HG02938 (cell line): Measurements from ENCODE around the gene SLC9C2.
"Not testable (repeated sequence)": the region's sequence is repeated elsewhere in the genome, so short reads cannot be mapped to it uniquely, and the experiment has no call there.

ENCODE experiments used
- ATAC-seq: cut with Tn5 transposase; IDR thresholded peaks from one replicate; pipeline ENCODE4 v1.9.1; 2021; ENCODE audit warnings: mild to moderate bottlenecking, moderate library complexity; ENCODE audit not compliant: unreplicated experiment

SLC9C2 gene

GRCh38 chr1:173590557-173590956 is 12.3 kb downstream of the SLC9C2 start:
- ATAC-seq = no peak

GRCh38 chr1:173581383-173582079 is 21.3 kb downstream of the SLC9C2 start:
- ATAC-seq = no peak

GRCh38 chr1:173580658-173581057 is 22.2 kb downstream of the SLC9C2 start:
- ATAC-seq = no peak

GRCh38 chr1:173580071-173580470 is 22.8 kb downstream of the SLC9C2 start:
- no peak for ATAC-seq

GRCh38 chr1:173573596-173573995 is 29.3 kb downstream of the SLC9C2 start:
- ATAC-seq = no peak

GRCh38 chr1:173572201-173572873 is 30.5 kb downstream of the SLC9C2 start:
- no peak for ATAC-seq

- peak; percentile 75 for ATAC-seq
Measured at GRCh38 chr1:173570370-173571007, 32.4 kb downstream of the SLC9C2 start.

- ATAC-seq = no peak
Measured at GRCh38 chr1:173568483-173568882, 34.4 kb downstream of the SLC9C2 start.

- not testable (repeated sequence) for ATAC-seq
Measured at GRCh38 chr1:173563846-173564245, 39.0 kb downstream of the SLC9C2 start.

- no peak for ATAC-seq
Measured at GRCh38 chr1:173562813-173563212, 40.1 kb downstream of the SLC9C2 start.

GRCh38 chr1:173561263-173561662 is 41.6 kb downstream of the SLC9C2 start:
- no peak for ATAC-seq

GRCh38 chr1:173560285-173560880 is 42.5 kb downstream of the SLC9C2 start:
- ATAC-seq = no peak

- ATAC-seq = no peak
Measured at GRCh38 chr1:173555651-173556305, 47.1 kb downstream of the SLC9C2 start.

GRCh38 chr1:173554541-173555250 is 48.2 kb downstream of the SLC9C2 start:
- ATAC-seq = no peak

- no peak for ATAC-seq
Measured at GRCh38 chr1:173554089-173554488, 48.8 kb downstream of the SLC9C2 start.

- ATAC-seq = no peak
Measured at GRCh38 chr1:173553312-173553711, 49.6 kb downstream of the SLC9C2 start.

- no peak for ATAC-seq
Measured at GRCh38 chr1:173551699-173552098, 51.2 kb downstream of the SLC9C2 start.

- ATAC-seq = no peak
Measured at GRCh38 chr1:173549813-173550212, 53.1 kb downstream of the SLC9C2 start.

- no peak for ATAC-seq
Measured at GRCh38 chr1:173545688-173546087, 57.2 kb downstream of the SLC9C2 start.

GRCh38 chr1:173536223-173536622 is 66.6 kb downstream of the SLC9C2 start:
- ATAC-seq = no peak

- no peak for ATAC-seq
Measured at GRCh38 chr1:173532237-173532636, 70.6 kb downstream of the SLC9C2 start.
